ENCODE measurements around the gene MYO5A.

Gene MYO5A

GRCh38 chr15:52532427-52532826, 3.7 kb upstream of the MYO5A start:
- H3K4me3 ChIP-seq (ENCODE audit: low read depth, low read length): no peak overlapping the region
- TF ChIP-seq CTCF (IDR thresholded peaks at IDR 0.05; ENCODE audit: insufficient read depth, low read depth, low read length, missing control alignments): no peak
- DNase-seq (ENCODE audit: low read depth): no peak

- DNase-seq (ENCODE audit: low read depth): no peak
- no peak for TF ChIP-seq CTCF (IDR thresholded peaks at IDR 0.05; ENCODE audit: insufficient read depth, low read depth, low read length, missing control alignments)
- H3K4me3 ChIP-seq (ENCODE audit: low read depth, low read length): peak overlapping the region; percentile 55
Observed at GRCh38 chr15:52529940-52530339, 1.3 kb upstream of the MYO5A start.

GRCh38 chr15:52529341-52529924, 753 bp upstream of the MYO5A start:
- peak; percentile 37 for DNase-seq (ENCODE audit: low read depth)
- no peak for TF ChIP-seq CTCF (IDR thresholded peaks at IDR 0.05; ENCODE audit: insufficient read depth, low read depth, low read length, missing control alignments)
- H3K4me3 ChIP-seq (ENCODE audit: low read depth, low read length): peak overlapping the region; percentile 55

- DNase-seq (ENCODE audit: low read depth): peak; percentile 45
- H3K4me3 ChIP-seq (ENCODE audit: low read depth, low read length): peak overlapping the region; percentile 81
- TF ChIP-seq CTCF (IDR thresholded peaks at IDR 0.05; ENCODE audit: insufficient read depth, low read depth, low read length, missing control alignments): no peak
Observed at GRCh38 chr15:52527911-52528563, 643 bp downstream of the MYO5A start.

- H3K4me3 ChIP-seq (ENCODE audit: low read depth, low read length): peak overlapping the region; percentile 81
- no peak for DNase-seq (ENCODE audit: low read depth)
- no peak for TF ChIP-seq CTCF (IDR thresholded peaks at IDR 0.05; ENCODE audit: insufficient read depth, low read depth, low read length, missing control alignments)
Observed at GRCh38 chr15:52527196-52527910, 1.3 kb downstream of the MYO5A start.

- H3K4me3 ChIP-seq (ENCODE audit: low read depth, low read length): no peak overlapping the region
- DNase-seq (ENCODE audit: low read depth): no peak
- no peak for TF ChIP-seq CTCF (IDR thresholded peaks at IDR 0.05; ENCODE audit: insufficient read depth, low read depth, low read length, missing control alignments)
Observed at GRCh38 chr15:52524223-52525136, 4.2 kb downstream of the MYO5A start.

All from GM12865 (cell line).